Uterus (tissue), 4 donors: Measurements from ENCODE around the gene PPHLN1. TPM values are rescaled to one million over a fixed set of nuclear protein-coding genes. Genes with fewer than 3 reads are reported as not detected.

Source experiments
- DNase-seq, 2 donors: peaks; one replicate each; pipeline ENCODE4 v3.0.0-alpha.2; 2019 to 2020
- H3K27ac ChIP-seq, 2 donors: fragments of 200-600 bp; sonication (generic); 1 replicate in 1 of 2; 2 replicates in 1 of 2; pipeline ENCODE4 v1.5.1; 2016 to 2018
- H3K27me3 ChIP-seq, 2 donors: fragments of 200-600 bp; sonication (generic); one replicate each; pipeline ENCODE4 v1.5.1; 2018 to 2019; ENCODE audit warnings: control low read depth in 1 of 2
- H3K36me3 ChIP-seq, 2 donors: fragments of 200-600 bp; sonication (generic); one replicate each; pipeline ENCODE4 v1.5.1; 2019; ENCODE audit warnings: control low read depth in 1 of 2
- H3K4me1 ChIP-seq, 2 donors: fragments of 200-600 bp; sonication (generic); one replicate each; pipeline ENCODE4 v1.5.1; 2018 to 2019; ENCODE audit warnings: control low read depth in 1 of 2
- H3K4me3 ChIP-seq, 2 donors: fragments of 200-600 bp; sonication (generic); 1 replicate in 1 of 2; 2 replicates in 1 of 2; pipeline ENCODE4 v1.5.1; 2018 to 2019; ENCODE audit warnings: mild to moderate bottlenecking in 1 of 2
- H3K9me3 ChIP-seq, 2 donors: fragments of 200-600 bp; sonication (generic); one replicate each; pipeline ENCODE4 v1.5.1; 2019; ENCODE audit warnings: control low read depth in 1 of 2
- CTCF ChIP-seq, 4 experiments: fragments of 200-600 bp in 2 of 4; fragments of 450-650 bp in 2 of 4; sonication (generic) in 2 of 4; IDR thresholded peaks; one replicate each; pipeline ENCODE4 v1.5.1; 2016 to 2019; ENCODE audit warnings: antibody characterized with exemption in 4 of 4, mild to moderate bottlenecking in 2 of 4, moderate library complexity in 1 of 4
- POLR2A ChIP-seq, 2 donors: fragments of 450-650 bp; IDR thresholded peaks; one replicate each; pipeline ENCODE4 v1.6.1; 2016; ENCODE audit warnings: antibody characterized with exemption in 2 of 2, mild to moderate bottlenecking in 1 of 2, moderate library complexity in 1 of 2
- intact Hi-C: fragments of 100-400 bp; cut with DNase I; formaldehyde crosslinking; loops from one replicate; pipeline ENCODE4 v1.15.1; 2023; ENCODE audit warnings: low total_unique reads
- total RNA-seq, 4 donors: library from RNA; depleted of rRNA in 3 of 4; stranded (reverse); fragments of >200 nt in 3 of 4; gene quantifications; one replicate each; pipeline versions ENCODE4 v1.1.0 to v1.2.4, GENCODE V29; 2014 to 2023
- donor health status: DM: yes; HTN: yes; CAD: no.

PPHLN1 gene
- total RNA-seq, 4 donors from 2014 or later, result 20.2 to 124 (median 53.3) TPM

GRCh38 chr12:42475106-42475505 lies 149.1 kb downstream of the PPHLN1 start:
- Histone ChIP-seq H3K4me1 (peaks cover 0 to 4% of the 10 kb centered on the region in 2 donors), H3K27me3 (no peaks in the 10 kb centered on the region), H3K36me3 (no peaks in the 10 kb centered on the region), H3K4me3 (no peak overlapping the region), H3K27ac (no peak overlapping the region), H3K9me3 (no peaks in the 10 kb centered on the region)
- TF ChIP-seq CTCF (IDR thresholded peaks at IDR 0.05), result no peak
- TF ChIP-seq POLR2A (IDR thresholded peaks at IDR 0.05), result no peak
- DNase-seq, result no peak
- intact Hi-C loops, result no loop called here

- peaks cover 0 to 4% of the 10 kb centered on the region in 2 donors for H3K4me1 ChIP-seq
- intact Hi-C loops, result no loop called here
Observed at GRCh38 chr12:42477941-42478340, 152.0 kb downstream of the PPHLN1 start.

GRCh38 chr12:42481368-42481767 lies 155.4 kb downstream of the PPHLN1 start:
- no peak for TF ChIP-seq POLR2A (IDR thresholded peaks at IDR 0.05)
- TF ChIP-seq CTCF (IDR thresholded peaks at IDR 0.05), result no peak
- H3K27me3 ChIP-seq, result no peaks in the 10 kb centered on the region
- no peaks in the 10 kb centered on the region for H3K9me3 ChIP-seq
- no peak for DNase-seq
- H3K27ac ChIP-seq, result peak overlapping the region in 1 of 2 donors; percentile 90
- H3K4me3 ChIP-seq, result no peak overlapping the region
- no peaks in the 10 kb centered on the region for H3K36me3 ChIP-seq
- H3K4me1 ChIP-seq, result no peaks in the 10 kb centered on the region
- intact Hi-C loops, result no loop called here

More at GRCh38 chr12:42477941-42478340, 152.0 kb downstream of the PPHLN1 start:
- no peak overlapping the region for H3K27ac ChIP-seq
- no peak for DNase-seq
- H3K9me3 ChIP-seq, result no peaks in the 10 kb centered on the region
- TF ChIP-seq CTCF (IDR thresholded peaks at IDR 0.05) (no peak), POLR2A (IDR thresholded peaks at IDR 0.05) (no peak)
- H3K27me3 ChIP-seq, result no peaks in the 10 kb centered on the region
- no peaks in the 10 kb centered on the region for H3K36me3 ChIP-seq
- no peak overlapping the region for H3K4me3 ChIP-seq

GRCh38 chr12:42482041-42482747 lies 156.2 kb downstream of the PPHLN1 start:
- intact Hi-C loops, result no loop called here
- Histone ChIP-seq H3K36me3 (no peaks in the 10 kb centered on the region), H3K4me3 (peak overlapping the region; percentile 65 to 68), H3K27me3 (no peaks in the 10 kb centered on the region), H3K9me3 (no peaks in the 10 kb centered on the region), H3K27ac (peak overlapping the region; percentile 84 to 90), H3K4me1 (no peaks in the 10 kb centered on the region)
- DNase-seq, result peak; percentile 57 to 66
- TF ChIP-seq POLR2A (IDR thresholded peaks at IDR 0.05) (no peak), CTCF (IDR thresholded peaks at IDR 0.05) (no peak)

GRCh38 chr12:42482748-42483520 lies 157.0 kb downstream of the PPHLN1 start:
- intact Hi-C loops, result no loop called here

More at GRCh38 chr12:42482748-42483520, 157.0 kb downstream of the PPHLN1 start:
- Histone ChIP-seq H3K9me3 (no peaks in the 10 kb centered on the region), H3K4me3 (peak overlapping the region; percentile 65 to 68), H3K36me3 (no peaks in the 10 kb centered on the region), H3K4me1 (no peaks in the 10 kb centered on the region), H3K27ac (peak overlapping the region; percentile 84 to 90), H3K27me3 (no peaks in the 10 kb centered on the region)
- TF ChIP-seq CTCF (IDR thresholded peaks at IDR 0.05), result peak; percentile 87 to 99 (median 92)
- no peak for TF ChIP-seq POLR2A (IDR thresholded peaks at IDR 0.05)
- DNase-seq, result peak; percentile 69 to 81
